Endothelial cell of umbilical vein (primary cell): ENCODE data around the gene PLK5.

Source experiments
- POLR2AphosphoS5 ChIP-seq: IDR thresholded peaks from 2 replicates; pipeline ENCODE4 v1.6.1; 2012; ENCODE audit warnings: low read depth, mild to moderate bottlenecking, control low read depth, low read length, moderate library complexity; ENCODE audit not compliant: insufficient read depth
- TF ChIP-seq, protein P1 (sequence below), 2 donors: IDR thresholded peaks; 1 replicate in 1 of 2; 2 replicates in 1 of 2; pipeline ENCODE4 v1.5.1; 2011; ENCODE audit warnings: low read length in 2 of 2, mild to moderate bottlenecking in 2 of 2, moderate library complexity in 2 of 2, control low read depth in 1 of 2, inconsistent platforms in 1 of 2, low read depth in 1 of 2; ENCODE audit not compliant: insufficient read depth in 1 of 2; ENCODE audit errors: extremely low read depth in 1 of 2
- TF ChIP-seq, protein P2 (sequence below): IDR thresholded peaks from 2 replicates; pipeline ENCODE4 v1.6.1; 2011; ENCODE audit not compliant: insufficient read depth, insufficient read length

DNA sequence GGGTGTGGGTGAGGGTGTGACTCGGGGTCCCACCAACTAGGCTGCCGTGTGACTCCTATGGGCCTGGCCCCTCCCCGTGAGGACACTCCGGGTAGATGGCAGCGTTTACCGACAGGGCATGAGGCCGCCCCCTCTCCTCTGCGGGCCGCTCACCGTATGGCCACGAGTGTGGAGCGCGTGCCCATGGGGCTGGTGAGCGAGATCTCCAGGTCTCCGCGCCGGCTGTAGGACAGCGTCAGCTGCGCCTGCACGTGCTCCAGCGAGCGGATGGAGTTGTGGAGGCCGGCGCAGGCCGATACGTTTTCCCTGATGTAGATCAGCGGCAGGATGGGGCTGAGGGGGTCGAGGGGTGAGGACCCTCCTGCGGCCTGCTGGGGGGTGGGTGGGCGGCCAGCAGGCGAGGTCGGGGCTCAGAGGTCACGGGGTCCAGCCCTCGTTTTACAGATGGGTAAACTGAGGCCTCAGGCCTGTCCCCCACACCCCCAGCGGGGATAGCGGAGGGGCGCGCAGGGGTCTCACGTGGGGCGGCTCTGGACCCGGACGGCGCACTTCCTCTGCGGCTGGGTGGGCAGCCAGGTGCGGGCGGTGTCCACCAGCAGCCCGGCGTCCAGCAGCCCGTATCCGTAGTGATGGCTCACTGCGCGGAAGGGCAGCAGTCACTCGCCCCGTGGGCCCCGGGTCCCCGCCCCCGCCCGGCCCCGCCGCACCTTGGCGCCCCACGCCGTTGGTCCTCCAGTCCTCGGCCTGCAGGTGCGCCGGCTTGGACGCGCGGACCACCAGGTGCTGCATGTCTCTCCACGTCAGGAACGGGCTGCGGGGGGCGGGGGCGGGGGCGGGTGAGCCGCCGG lies 40.5 kb upstream of the PLK5 start:
- no peak for TF ChIP-seq POLR2AphosphoS5
- TF ChIP-seq, protein P1, sequence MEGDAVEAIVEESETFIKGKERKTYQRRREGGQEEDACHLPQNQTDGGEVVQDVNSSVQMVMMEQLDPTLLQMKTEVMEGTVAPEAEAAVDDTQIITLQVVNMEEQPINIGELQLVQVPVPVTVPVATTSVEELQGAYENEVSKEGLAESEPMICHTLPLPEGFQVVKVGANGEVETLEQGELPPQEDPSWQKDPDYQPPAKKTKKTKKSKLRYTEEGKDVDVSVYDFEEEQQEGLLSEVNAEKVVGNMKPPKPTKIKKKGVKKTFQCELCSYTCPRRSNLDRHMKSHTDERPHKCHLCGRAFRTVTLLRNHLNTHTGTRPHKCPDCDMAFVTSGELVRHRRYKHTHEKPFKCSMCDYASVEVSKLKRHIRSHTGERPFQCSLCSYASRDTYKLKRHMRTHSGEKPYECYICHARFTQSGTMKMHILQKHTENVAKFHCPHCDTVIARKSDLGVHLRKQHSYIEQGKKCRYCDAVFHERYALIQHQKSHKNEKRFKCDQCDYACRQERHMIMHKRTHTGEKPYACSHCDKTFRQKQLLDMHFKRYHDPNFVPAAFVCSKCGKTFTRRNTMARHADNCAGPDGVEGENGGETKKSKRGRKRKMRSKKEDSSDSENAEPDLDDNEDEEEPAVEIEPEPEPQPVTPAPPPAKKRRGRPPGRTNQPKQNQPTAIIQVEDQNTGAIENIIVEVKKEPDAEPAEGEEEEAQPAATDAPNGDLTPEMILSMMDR (IDR thresholded peaks at IDR 0.05; ENCODE audit: extremely low read depth in 1 of 2, insufficient read depth in 1 of 2, low read depth in 1 of 2, low read length in 2 of 2) = no peak
- TF ChIP-seq, protein P2, sequence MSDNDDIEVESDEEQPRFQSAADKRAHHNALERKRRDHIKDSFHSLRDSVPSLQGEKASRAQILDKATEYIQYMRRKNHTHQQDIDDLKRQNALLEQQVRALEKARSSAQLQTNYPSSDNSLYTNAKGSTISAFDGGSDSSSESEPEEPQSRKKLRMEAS = no peak
